GM23248 (cell line): ENCODE measurements around the gene FBLIM1.

Experiments used
- EZH2 ChIP-seq: fragments of 200-600 bp; sonication (generic); IDR thresholded peaks from 2 replicates; pipeline ENCODE4 v1.6.1; 2018; ENCODE audit warnings: antibody characterized with exemption, mild to moderate bottlenecking; ENCODE audit not compliant: insufficient read depth, poor library complexity, severe bottlenecking
- EZH2phosphoT487 ChIP-seq: fragments of 200-600 bp; sonication (generic); IDR thresholded peaks from 2 replicates; pipeline ENCODE4 v1.6.1; 2018; ENCODE audit warnings: antibody characterized with exemption, moderate library complexity, mild to moderate bottlenecking, low read depth; ENCODE audit not compliant: insufficient read depth

- TF ChIP-seq EZH2 (no peak), EZH2phosphoT487 (no peak)
Measured at GRCh38 chr1:15788624-15789301, 30.2 kb downstream of the FBLIM1 start.
